ENCODE data around the gene MGST1. TPM values are rescaled to one million over a fixed set of nuclear protein-coding genes. Genes with fewer than 3 reads are reported as not detected.

Gene MGST1
- total and polyA plus RNA-seq, 2 experiments from 2014 or later, result 44.8 to 261 TPM

DNA sequence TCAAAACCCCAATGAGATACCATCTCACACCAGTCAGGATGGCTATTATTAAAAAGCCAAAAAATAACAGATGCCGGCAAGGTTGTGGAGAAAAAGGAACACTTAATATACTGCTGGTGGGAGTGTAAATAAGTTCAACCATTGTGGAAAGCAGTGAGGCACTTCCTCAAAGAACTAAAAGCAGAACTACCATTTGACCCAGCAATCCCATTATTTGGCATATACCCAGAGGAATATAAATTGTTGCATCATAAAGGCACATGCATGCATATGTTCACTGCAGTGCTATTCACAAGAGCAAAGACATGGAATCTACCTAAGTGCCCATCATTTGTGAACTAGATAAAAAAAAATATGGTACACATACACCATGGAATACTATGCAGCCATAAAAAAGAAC lies 59.9 kb downstream of the MGST1 start:
- DNase-seq (ENCODE audit: low read depth in 1 of 2, low spot score in 1 of 2), result no peak
- no peaks in the 10 kb centered on the region for H3K9me3 ChIP-seq (ENCODE audit: low read depth)
- TF ChIP-seq, protein P1, sequence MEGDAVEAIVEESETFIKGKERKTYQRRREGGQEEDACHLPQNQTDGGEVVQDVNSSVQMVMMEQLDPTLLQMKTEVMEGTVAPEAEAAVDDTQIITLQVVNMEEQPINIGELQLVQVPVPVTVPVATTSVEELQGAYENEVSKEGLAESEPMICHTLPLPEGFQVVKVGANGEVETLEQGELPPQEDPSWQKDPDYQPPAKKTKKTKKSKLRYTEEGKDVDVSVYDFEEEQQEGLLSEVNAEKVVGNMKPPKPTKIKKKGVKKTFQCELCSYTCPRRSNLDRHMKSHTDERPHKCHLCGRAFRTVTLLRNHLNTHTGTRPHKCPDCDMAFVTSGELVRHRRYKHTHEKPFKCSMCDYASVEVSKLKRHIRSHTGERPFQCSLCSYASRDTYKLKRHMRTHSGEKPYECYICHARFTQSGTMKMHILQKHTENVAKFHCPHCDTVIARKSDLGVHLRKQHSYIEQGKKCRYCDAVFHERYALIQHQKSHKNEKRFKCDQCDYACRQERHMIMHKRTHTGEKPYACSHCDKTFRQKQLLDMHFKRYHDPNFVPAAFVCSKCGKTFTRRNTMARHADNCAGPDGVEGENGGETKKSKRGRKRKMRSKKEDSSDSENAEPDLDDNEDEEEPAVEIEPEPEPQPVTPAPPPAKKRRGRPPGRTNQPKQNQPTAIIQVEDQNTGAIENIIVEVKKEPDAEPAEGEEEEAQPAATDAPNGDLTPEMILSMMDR (IDR thresholded peaks at IDR 0.05; ENCODE audit: low read depth, low read length), result no peak
- H3K36me3 ChIP-seq, result no peaks in the 10 kb centered on the region
- no peak overlapping the region for H3K4me3 ChIP-seq
- H3K27ac ChIP-seq, result no peak overlapping the region
- no peaks in the 10 kb centered on the region for H3K4me1 ChIP-seq (ENCODE audit: low read depth)
- no peaks in the 10 kb centered on the region for H3K27me3 ChIP-seq

Other genes starting within 250 kb of the MGST1 start
- not detected in 2 replicates for gene SLC15A5, start 70.0 kb upstream of the MGST1 start, total RNA-seq
- not detected in 2 replicates for gene SLC15A5, start 70.0 kb upstream of the MGST1 start, polyA plus RNA-seq

All from cardiac muscle cell (in vitro differentiated cells and primary cell).